HL-60 (cell line): ENCODE results near the gene PRKAG2.

Source experiments
- POLR2AphosphoS5 ChIP-seq: IDR thresholded peaks from 2 replicates; pipeline ENCODE4 v1.6.1; 2012; ENCODE audit warnings: low read depth
- SPI1 ChIP-seq: IDR thresholded peaks from 2 replicates; pipeline ENCODE4 v1.6.1; 2012; ENCODE audit warnings: low read depth, mild to moderate bottlenecking, borderline replicate concordance
- TF ChIP-seq, protein P1 (sequence below): IDR thresholded peaks from 2 replicates; pipeline ENCODE4 v1.6.1; 2012; ENCODE audit warnings: low read depth; ENCODE audit not compliant: insufficient replicate concordance
- TF ChIP-seq, protein P2 (sequence below): IDR thresholded peaks from one replicate; pipeline ENCODE4 v1.5.1; 2011; ENCODE audit warnings: low read length, control low read depth, inconsistent platforms; ENCODE audit not compliant: insufficient read depth

DNA sequence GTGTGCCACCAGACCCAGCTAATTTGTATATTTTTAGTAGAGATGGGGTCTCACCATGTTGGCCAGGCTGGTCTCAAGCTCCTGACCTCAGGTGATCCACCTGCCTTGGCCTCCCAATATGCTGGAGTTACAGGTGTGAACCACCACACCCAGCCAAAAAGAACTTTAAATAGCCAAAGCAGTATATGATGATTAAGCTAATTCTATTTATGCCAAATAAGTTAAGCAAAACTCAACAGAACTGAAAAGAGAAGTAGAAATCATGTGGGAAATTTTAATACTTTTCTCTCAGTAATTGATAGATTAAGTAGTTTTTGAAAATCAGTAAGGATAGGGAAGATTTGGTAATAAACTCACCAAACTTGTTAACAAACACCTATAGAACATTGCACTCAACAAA is 332.7 kb downstream of the PRKAG2 start:
- TF ChIP-seq, protein P1, sequence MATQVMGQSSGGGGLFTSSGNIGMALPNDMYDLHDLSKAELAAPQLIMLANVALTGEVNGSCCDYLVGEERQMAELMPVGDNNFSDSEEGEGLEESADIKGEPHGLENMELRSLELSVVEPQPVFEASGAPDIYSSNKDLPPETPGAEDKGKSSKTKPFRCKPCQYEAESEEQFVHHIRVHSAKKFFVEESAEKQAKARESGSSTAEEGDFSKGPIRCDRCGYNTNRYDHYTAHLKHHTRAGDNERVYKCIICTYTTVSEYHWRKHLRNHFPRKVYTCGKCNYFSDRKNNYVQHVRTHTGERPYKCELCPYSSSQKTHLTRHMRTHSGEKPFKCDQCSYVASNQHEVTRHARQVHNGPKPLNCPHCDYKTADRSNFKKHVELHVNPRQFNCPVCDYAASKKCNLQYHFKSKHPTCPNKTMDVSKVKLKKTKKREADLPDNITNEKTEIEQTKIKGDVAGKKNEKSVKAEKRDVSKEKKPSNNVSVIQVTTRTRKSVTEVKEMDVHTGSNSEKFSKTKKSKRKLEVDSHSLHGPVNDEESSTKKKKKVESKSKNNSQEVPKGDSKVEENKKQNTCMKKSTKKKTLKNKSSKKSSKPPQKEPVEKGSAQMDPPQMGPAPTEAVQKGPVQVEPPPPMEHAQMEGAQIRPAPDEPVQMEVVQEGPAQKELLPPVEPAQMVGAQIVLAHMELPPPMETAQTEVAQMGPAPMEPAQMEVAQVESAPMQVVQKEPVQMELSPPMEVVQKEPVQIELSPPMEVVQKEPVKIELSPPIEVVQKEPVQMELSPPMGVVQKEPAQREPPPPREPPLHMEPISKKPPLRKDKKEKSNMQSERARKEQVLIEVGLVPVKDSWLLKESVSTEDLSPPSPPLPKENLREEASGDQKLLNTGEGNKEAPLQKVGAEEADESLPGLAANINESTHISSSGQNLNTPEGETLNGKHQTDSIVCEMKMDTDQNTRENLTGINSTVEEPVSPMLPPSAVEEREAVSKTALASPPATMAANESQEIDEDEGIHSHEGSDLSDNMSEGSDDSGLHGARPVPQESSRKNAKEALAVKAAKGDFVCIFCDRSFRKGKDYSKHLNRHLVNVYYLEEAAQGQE, result no peak
- TF ChIP-seq, protein P2, sequence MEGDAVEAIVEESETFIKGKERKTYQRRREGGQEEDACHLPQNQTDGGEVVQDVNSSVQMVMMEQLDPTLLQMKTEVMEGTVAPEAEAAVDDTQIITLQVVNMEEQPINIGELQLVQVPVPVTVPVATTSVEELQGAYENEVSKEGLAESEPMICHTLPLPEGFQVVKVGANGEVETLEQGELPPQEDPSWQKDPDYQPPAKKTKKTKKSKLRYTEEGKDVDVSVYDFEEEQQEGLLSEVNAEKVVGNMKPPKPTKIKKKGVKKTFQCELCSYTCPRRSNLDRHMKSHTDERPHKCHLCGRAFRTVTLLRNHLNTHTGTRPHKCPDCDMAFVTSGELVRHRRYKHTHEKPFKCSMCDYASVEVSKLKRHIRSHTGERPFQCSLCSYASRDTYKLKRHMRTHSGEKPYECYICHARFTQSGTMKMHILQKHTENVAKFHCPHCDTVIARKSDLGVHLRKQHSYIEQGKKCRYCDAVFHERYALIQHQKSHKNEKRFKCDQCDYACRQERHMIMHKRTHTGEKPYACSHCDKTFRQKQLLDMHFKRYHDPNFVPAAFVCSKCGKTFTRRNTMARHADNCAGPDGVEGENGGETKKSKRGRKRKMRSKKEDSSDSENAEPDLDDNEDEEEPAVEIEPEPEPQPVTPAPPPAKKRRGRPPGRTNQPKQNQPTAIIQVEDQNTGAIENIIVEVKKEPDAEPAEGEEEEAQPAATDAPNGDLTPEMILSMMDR, result no peak
- TF ChIP-seq POLR2AphosphoS5, result no peak
- TF ChIP-seq SPI1, result no peak
